ENCODE data around the gene ZSCAN20.

Gene ZSCAN20

DNA sequence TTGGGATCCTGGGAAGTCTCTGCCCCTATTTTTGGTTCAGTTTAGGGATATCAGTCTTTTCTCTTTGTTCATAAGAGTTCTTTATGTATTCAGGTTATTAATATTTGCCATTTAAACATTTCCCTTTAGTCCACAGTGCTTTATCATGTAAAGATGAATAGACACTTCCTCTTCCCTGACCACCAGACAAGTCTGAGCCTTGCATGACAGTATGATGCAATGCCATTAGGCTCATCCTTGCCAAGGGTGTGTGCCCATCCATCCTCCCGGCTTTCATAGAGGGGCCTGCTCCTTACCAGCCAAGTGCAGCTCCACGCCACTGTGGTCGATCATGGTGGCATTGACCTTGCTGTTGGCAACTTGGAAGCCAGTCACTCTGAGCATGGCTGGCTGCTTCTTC is 52.1 kb downstream of the ZSCAN20 start:
- H3K4me2 ChIP-seq (ENCODE audit: low read length, poor library complexity, severe bottlenecking), result no peak overlapping the region
- peaks cover 0 to 8% of the 10 kb centered on the region in 2 experiments for H3K27me3 ChIP-seq (ENCODE audit: control insufficient read depth in 1 of 2, insufficient read depth in 1 of 2, low read length in 2 of 2)
- no peak overlapping the region for H2BK120ac ChIP-seq (ENCODE audit: low read depth, low read length)
- no peak overlapping the region for H2BK5ac ChIP-seq (ENCODE audit: low read depth, low read length, poor library complexity, severe bottlenecking)
- no peak overlapping the region for H3K18ac ChIP-seq (ENCODE audit: low read depth in 1 of 2, low read length in 2 of 2)
- H3K36me3 ChIP-seq (ENCODE audit: control insufficient read depth in 1 of 2, insufficient read depth in 2 of 2, low read depth in 1 of 2, low read length in 2 of 2), result peaks cover 0 to 44% of the 10 kb centered on the region in 2 experiments
- no peaks in the 10 kb centered on the region for H3K9me3 ChIP-seq (ENCODE audit: control insufficient read depth, low read length)
- no peak overlapping the region for H3K9ac ChIP-seq (ENCODE audit: low read length)
- no peak for DNase-seq
- H4K91ac ChIP-seq (ENCODE audit: low read length), result no peak overlapping the region
- no peak overlapping the region for H2AFZ ChIP-seq (ENCODE audit: low read depth, low read length)
- no peak overlapping the region for H2AK5ac ChIP-seq (ENCODE audit: low read length, severe bottlenecking)
- no peak overlapping the region for H3K4me3 ChIP-seq (ENCODE audit: insufficient read depth in 1 of 2, low read depth in 1 of 2, low read length in 2 of 2)
- no peak overlapping the region for H3K4ac ChIP-seq (ENCODE audit: low read depth in 1 of 2, low read length in 2 of 2)
- H3K14ac ChIP-seq (ENCODE audit: low read length in 2 of 2), result no peak overlapping the region
- no peaks in the 10 kb centered on the region for H3K79me1 ChIP-seq (replicated peaks; ENCODE audit: low read length, poor library complexity, severe bottlenecking)
- H4K8ac ChIP-seq (ENCODE audit: low read length), result no peak overlapping the region
- no peak overlapping the region for H3K27ac ChIP-seq (ENCODE audit: low read length, poor library complexity, severe bottlenecking)
- no peaks in the 10 kb centered on the region for H3K4me1 ChIP-seq (ENCODE audit: control insufficient read depth, insufficient read depth, low read depth, low read length)
- H3K23ac ChIP-seq (ENCODE audit: low read length in 2 of 2), result no peak overlapping the region
- no peak overlapping the region for H2BK12ac ChIP-seq (ENCODE audit: low read length in 2 of 2)
- no peak overlapping the region for H2BK15ac ChIP-seq (ENCODE audit: low read depth, poor library complexity, severe bottlenecking)
- WGBS, result 80% methylated on average over 3 of the region's 3 CpGs

DNA sequence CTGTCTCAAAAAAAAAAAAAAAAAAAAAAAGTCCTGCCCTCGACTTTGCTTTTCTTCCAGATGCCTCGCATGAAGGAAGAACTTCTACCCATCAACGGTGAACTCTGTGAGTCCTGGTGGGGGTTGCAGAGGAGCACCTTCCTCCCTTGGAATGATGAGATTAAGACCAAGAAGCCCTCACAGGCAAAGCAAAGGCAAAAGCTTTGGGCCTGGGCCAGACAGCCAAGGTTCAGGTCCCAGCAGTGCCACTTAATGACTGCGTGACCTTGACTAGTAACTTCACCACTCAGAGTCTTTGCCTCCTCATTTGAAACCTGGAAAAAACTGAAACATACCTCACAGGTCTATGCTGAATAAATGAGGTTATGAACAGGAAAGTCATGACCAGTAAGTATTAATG is 55.5 kb downstream of the ZSCAN20 start:
- no peaks in the 10 kb centered on the region for H3K4me1 ChIP-seq (ENCODE audit: control insufficient read depth, insufficient read depth, low read depth, low read length)
- no peak overlapping the region for H3K4me2 ChIP-seq (ENCODE audit: low read length, poor library complexity, severe bottlenecking)
- no peak overlapping the region for H2BK5ac ChIP-seq (ENCODE audit: low read depth, low read length, poor library complexity, severe bottlenecking)
- no peak overlapping the region for H3K18ac ChIP-seq (ENCODE audit: low read depth in 1 of 2, low read length in 2 of 2)
- no peaks in the 10 kb centered on the region for H3K9me3 ChIP-seq (ENCODE audit: control insufficient read depth, low read length)
- no peak overlapping the region for H2BK12ac ChIP-seq (ENCODE audit: low read length in 2 of 2)
- no peak overlapping the region for H2BK120ac ChIP-seq (ENCODE audit: low read depth, low read length)
- no peak overlapping the region for H2BK15ac ChIP-seq (ENCODE audit: low read depth, poor library complexity, severe bottlenecking)
- H4K8ac ChIP-seq (ENCODE audit: low read length), result no peak overlapping the region
- H3K23ac ChIP-seq (ENCODE audit: low read length in 2 of 2), result no peak overlapping the region
- 85% methylated on average over 4 of the region's 4 CpGs for WGBS
- H3K27ac ChIP-seq (ENCODE audit: low read length, poor library complexity, severe bottlenecking), result no peak overlapping the region
- no peak for DNase-seq
- H3K4me3 ChIP-seq (ENCODE audit: insufficient read depth in 1 of 2, low read depth in 1 of 2, low read length in 2 of 2), result no peak overlapping the region
- H2AFZ ChIP-seq (ENCODE audit: low read depth, low read length), result no peak overlapping the region
- no peak overlapping the region for H4K91ac ChIP-seq (ENCODE audit: low read length)
- H3K27me3 ChIP-seq (ENCODE audit: control insufficient read depth in 1 of 2, insufficient read depth in 1 of 2, low read length in 2 of 2), result peaks cover 0 to 5% of the 10 kb centered on the region in 2 experiments
- no peak overlapping the region for H3K4ac ChIP-seq (ENCODE audit: low read depth in 1 of 2, low read length in 2 of 2)
- no peak overlapping the region for H2AK5ac ChIP-seq (ENCODE audit: low read length, severe bottlenecking)
- no peak overlapping the region for H3K9ac ChIP-seq (ENCODE audit: low read length)
- peaks cover 1 to 51% of the 10 kb centered on the region in 2 experiments for H3K36me3 ChIP-seq (ENCODE audit: control insufficient read depth in 1 of 2, insufficient read depth in 2 of 2, low read depth in 1 of 2, low read length in 2 of 2)
- no peaks in the 10 kb centered on the region for H3K79me1 ChIP-seq (replicated peaks; ENCODE audit: low read length, poor library complexity, severe bottlenecking)
- no peak overlapping the region for H3K14ac ChIP-seq (ENCODE audit: low read length in 2 of 2)

DNA sequence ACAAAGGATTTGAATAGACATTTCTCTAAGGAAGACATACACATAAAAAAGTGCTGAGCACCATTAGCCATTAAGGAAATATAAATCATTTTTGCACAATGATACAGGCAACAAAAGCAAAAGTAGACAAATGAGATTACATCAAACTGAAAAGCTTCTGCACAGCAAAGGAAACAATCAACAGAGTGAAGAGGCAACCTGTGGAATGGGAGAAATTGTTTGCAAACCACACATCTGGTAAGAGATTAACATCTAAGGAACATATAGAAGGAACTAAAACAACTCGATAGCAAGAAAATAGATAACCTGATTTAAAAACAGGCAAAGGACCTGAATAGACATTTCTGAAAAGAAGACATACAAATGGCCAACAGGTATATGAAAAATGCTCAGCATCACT is 57.5 kb downstream of the ZSCAN20 start:
- Histone ChIP-seq H3K9ac (ENCODE audit: low read length) (no peak overlapping the region), H2AK5ac (ENCODE audit: low read length, severe bottlenecking) (no peak overlapping the region), H4K91ac (ENCODE audit: low read length) (no peak overlapping the region), H2AFZ (ENCODE audit: low read depth, low read length) (no peak overlapping the region), H3K4me2 (ENCODE audit: low read length, poor library complexity, severe bottlenecking) (no peak overlapping the region), H2BK12ac (ENCODE audit: low read length in 2 of 2) (no peak overlapping the region), H2BK5ac (ENCODE audit: low read depth, low read length, poor library complexity, severe bottlenecking) (no peak overlapping the region), H3K79me1 (replicated peaks; ENCODE audit: low read length, poor library complexity, severe bottlenecking) (no peaks in the 10 kb centered on the region), H3K27me3 (ENCODE audit: control insufficient read depth in 1 of 2, insufficient read depth in 1 of 2, low read length in 2 of 2) (peaks cover 0 to 5% of the 10 kb centered on the region in 2 experiments), H3K23ac (ENCODE audit: low read length in 2 of 2) (no peak overlapping the region), H3K36me3 (ENCODE audit: control insufficient read depth in 1 of 2, insufficient read depth in 2 of 2, low read depth in 1 of 2, low read length in 2 of 2) (peaks cover 2 to 54% of the 10 kb centered on the region in 2 experiments), H3K14ac (ENCODE audit: low read length in 2 of 2) (no peak overlapping the region), H3K4me1 (ENCODE audit: control insufficient read depth, insufficient read depth, low read depth, low read length) (no peaks in the 10 kb centered on the region), H3K18ac (ENCODE audit: low read depth in 1 of 2, low read length in 2 of 2) (no peak overlapping the region), H3K4ac (ENCODE audit: low read depth in 1 of 2, low read length in 2 of 2) (no peak overlapping the region), H2BK120ac (ENCODE audit: low read depth, low read length) (no peak overlapping the region), H4K8ac (ENCODE audit: low read length) (no peak overlapping the region), H3K4me3 (ENCODE audit: insufficient read depth in 1 of 2, low read depth in 1 of 2, low read length in 2 of 2) (no peak overlapping the region), H3K27ac (ENCODE audit: low read length, poor library complexity, severe bottlenecking) (no peak overlapping the region), H3K9me3 (ENCODE audit: control insufficient read depth, low read length) (no peaks in the 10 kb centered on the region), H2BK15ac (ENCODE audit: low read depth, poor library complexity, severe bottlenecking) (no peak overlapping the region)
- 83% methylated on average over 1 of the region's 1 CpG for WGBS
- no peak for DNase-seq

- Histone ChIP-seq H2BK120ac (ENCODE audit: low read depth, low read length) (no peak overlapping the region), H3K27ac (ENCODE audit: low read length, poor library complexity, severe bottlenecking) (no peak overlapping the region), H2BK15ac (ENCODE audit: low read depth, poor library complexity, severe bottlenecking) (no peak overlapping the region), H3K4me1 (ENCODE audit: control insufficient read depth, insufficient read depth, low read depth, low read length) (no peaks in the 10 kb centered on the region), H2BK12ac (ENCODE audit: low read length in 2 of 2) (no peak overlapping the region), H2BK5ac (ENCODE audit: low read depth, low read length, poor library complexity, severe bottlenecking) (no peak overlapping the region), H3K9me3 (ENCODE audit: control insufficient read depth, low read length) (no peaks in the 10 kb centered on the region), H2AFZ (ENCODE audit: low read depth, low read length) (no peak overlapping the region), H4K91ac (ENCODE audit: low read length) (no peak overlapping the region), H3K4ac (ENCODE audit: low read depth in 1 of 2, low read length in 2 of 2) (no peak overlapping the region), H3K23ac (ENCODE audit: low read length in 2 of 2) (no peak overlapping the region), H3K9ac (ENCODE audit: low read length) (no peak overlapping the region), H3K4me2 (ENCODE audit: low read length, poor library complexity, severe bottlenecking) (no peak overlapping the region), H3K14ac (ENCODE audit: low read length in 2 of 2) (no peak overlapping the region), H2AK5ac (ENCODE audit: low read length, severe bottlenecking) (no peak overlapping the region), H3K27me3 (ENCODE audit: control insufficient read depth in 1 of 2, insufficient read depth in 1 of 2, low read length in 2 of 2) (no peaks in the 10 kb centered on the region), H4K8ac (ENCODE audit: low read length) (no peak overlapping the region), H3K36me3 (ENCODE audit: control insufficient read depth in 1 of 2, insufficient read depth in 2 of 2, low read depth in 1 of 2, low read length in 2 of 2) (peaks cover 2 to 46% of the 10 kb centered on the region in 2 experiments), H3K4me3 (ENCODE audit: insufficient read depth in 1 of 2, low read depth in 1 of 2, low read length in 2 of 2) (no peak overlapping the region), H3K18ac (ENCODE audit: low read depth in 1 of 2, low read length in 2 of 2) (no peak overlapping the region), H3K79me1 (replicated peaks; ENCODE audit: low read length, poor library complexity, severe bottlenecking) (no peaks in the 10 kb centered on the region)
- WGBS, result 79% methylated on average over 3 of the region's 3 CpGs
- DNase-seq, result no peak
Measured at GRCh38 chr1:33532250-33532649, 59.8 kb downstream of the ZSCAN20 start.
